ENCODE data around the gene LRRIQ3. TPM values are rescaled to one million over a fixed set of nuclear protein-coding genes. Genes with fewer than 3 reads are reported as not detected.

Gene LRRIQ3
- total and polyA plus RNA-seq, 10 of the 15 experiments (the other 5 are each of a cell fraction or from before 2014, with no cell fraction given) = 1.1 to 5.1 (median 2.7) TPM

GRCh38 chr1:74053407-74053806 is 144.6 kb downstream of the LRRIQ3 start (continued):
- TF ChIP-seq, protein P1, sequence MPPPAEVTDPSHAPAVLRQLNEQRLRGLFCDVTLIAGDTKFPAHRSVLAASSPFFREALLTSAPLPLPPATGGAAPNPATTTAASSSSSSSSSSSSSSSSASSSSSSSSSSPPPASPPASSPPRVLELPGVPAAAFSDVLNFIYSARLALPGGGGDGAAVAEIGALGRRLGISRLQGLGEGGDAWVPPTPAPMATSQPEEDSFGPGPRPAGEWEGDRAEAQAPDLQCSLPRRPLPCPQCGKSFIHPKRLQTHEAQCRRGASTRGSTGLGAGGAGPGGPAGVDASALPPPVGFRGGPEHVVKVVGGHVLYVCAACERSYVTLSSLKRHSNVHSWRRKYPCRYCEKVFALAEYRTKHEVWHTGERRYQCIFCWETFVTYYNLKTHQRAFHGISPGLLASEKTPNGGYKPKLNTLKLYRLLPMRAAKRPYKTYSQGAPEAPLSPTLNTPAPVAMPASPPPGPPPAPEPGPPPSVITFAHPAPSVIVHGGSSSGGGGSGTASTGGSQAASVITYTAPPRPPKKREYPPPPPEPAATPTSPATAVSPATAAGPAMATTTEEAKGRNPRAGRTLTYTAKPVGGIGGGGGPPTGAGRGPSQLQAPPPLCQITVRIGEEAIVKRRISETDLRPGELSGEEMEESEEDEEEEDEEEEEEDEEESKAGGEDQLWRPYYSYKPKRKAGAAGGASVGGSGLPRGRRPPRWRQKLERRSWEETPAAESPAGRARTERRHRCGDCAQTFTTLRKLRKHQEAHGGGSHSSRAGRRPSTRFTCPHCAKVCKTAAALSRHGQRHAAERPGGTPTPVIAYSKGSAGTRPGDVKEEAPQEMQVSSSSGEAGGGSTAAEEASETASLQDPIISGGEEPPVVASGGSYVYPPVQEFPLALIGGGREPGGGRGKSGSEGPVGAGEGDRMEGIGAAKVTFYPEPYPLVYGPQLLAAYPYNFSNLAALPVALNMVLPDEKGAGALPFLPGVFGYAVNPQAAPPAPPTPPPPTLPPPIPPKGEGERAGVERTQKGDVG (CRISPR knock-in tag; IDR thresholded peaks at IDR 0.05) = no peak
- TF ChIP-seq POLR2AphosphoS2 (IDR thresholded peaks at IDR 0.05; ENCODE audit: low read depth, low read length) (no peak), NBN (IDR thresholded peaks at IDR 0.05) (no peak), NR2C2 (IDR thresholded peaks at IDR 0.05; ENCODE audit: borderline replicate concordance, control insufficient read depth, insufficient read length, low read depth) (no peak), NFIC (IDR thresholded peaks at IDR 0.05; ENCODE audit: low read depth, low read length) (no peak), TARDBP (IDR thresholded peaks at IDR 0.05; ENCODE audit: borderline replicate concordance) (no peak)

- DNase-seq (ENCODE audit: low read depth, low spot score) (no peak), ATAC-seq (no peak), FAIRE-seq (no peak)
- H3K9me3 ChIP-seq (replicated peaks; ENCODE audit: control insufficient read depth, insufficient read depth, low read length) = no peaks in the 10 kb centered on the region
- TF ChIP-seq SKIL (IDR thresholded peaks at IDR 0.05; ENCODE audit: low read depth, poor library complexity, severe bottlenecking) (no peak), USF1 (IDR thresholded peaks at IDR 0.05; ENCODE audit: borderline replicate concordance, extremely low read length, insufficient read depth, low read depth, low read length) (no peak), POLR2AphosphoS5 (IDR thresholded peaks at IDR 0.05; ENCODE audit: low read length) (no peak), CBX3 (IDR thresholded peaks at IDR 0.05; ENCODE audit: borderline replicate concordance, low read depth) (no peak), TCF7 (IDR thresholded peaks at IDR 0.05; ENCODE audit: borderline replicate concordance) (no peak), IKZF1 (conservative IDR thresholded peaks at IDR 0.05) (no peak)
- no peaks in the 10 kb centered on the region for H3K36me3 ChIP-seq (ENCODE audit: control insufficient read depth in 2 of 2, insufficient read depth in 2 of 2, low read length in 1 of 2)
- no peaks in the 10 kb centered on the region for H3K79me2 ChIP-seq (ENCODE audit: control insufficient read depth, insufficient read depth, low read length)
- no peak overlapping the region for H3K27ac ChIP-seq (ENCODE audit: control insufficient read depth, insufficient read depth)
- 6% methylated on average over 2 of the region's 2 CpGs for WGBS (ENCODE audit: insufficient coverage, insufficient replicate concordance, low lambda C conversion rate, missing lambda C conversion rate)
- ChIA-PET CTCF (interaction anchor here (0.6 kb wide), 1 partner anchor 365 kb away, joined by 3 read pairs; no protein-coding TSS in a partner anchor), POLR2A (interaction anchor here (0.6 kb wide), 1 partner anchor 1379 kb away, joined by 5 read pairs; no protein-coding TSS in a partner anchor), SMC1A (ENCODE audit: uncharacterized antibody, unreplicated experiment) (interaction anchor here (0.7 kb wide), 1 partner anchor 105 kb away, joined by 3 read pairs; no protein-coding TSS in a partner anchor), RAD21 (ENCODE audit: unreplicated experiment) (no interaction called here)
- no peak overlapping the region for H3K9ac ChIP-seq (ENCODE audit: control insufficient read depth, insufficient read depth, low read length)
- H3K4me2 ChIP-seq (ENCODE audit: control insufficient read depth, insufficient read depth) = no peak overlapping the region
- no peaks in the 10 kb centered on the region for H4K20me1 ChIP-seq (ENCODE audit: control insufficient read depth, insufficient read depth)
- H2AFZ ChIP-seq (ENCODE audit: control insufficient read depth, low read depth, low read length) = no peak overlapping the region
- H3K4me3 ChIP-seq = no peak overlapping the region
- intact Hi-C loops (cut with micrococcal nuclease; ENCODE audit: unreplicated experiment) (no loop called here), in situ Hi-C loops (cut with MboI) (no loop called here)
- H3K27me3 ChIP-seq (replicated peaks in 1 of 2; ENCODE audit: control insufficient read depth in 2 of 2, insufficient read depth in 2 of 2, low read length in 1 of 2) = no peaks in the 10 kb centered on the region
- BruUV-seq (replicated peaks) = no TSS peak
- H3K4me1 ChIP-seq (ENCODE audit: control insufficient read depth, insufficient read depth, low read length) = no peaks in the 10 kb centered on the region
Measured at GRCh38 chr1:74050386-74050785, 147.6 kb downstream of the LRRIQ3 start.
